Pancreas (tissue), 10 donors: ENCODE results near the gene CCDC63. TPM values are rescaled to one million over a fixed set of nuclear protein-coding genes. Genes with fewer than 3 reads are reported as not detected.

ENCODE experiments used
- ATAC-seq, 4 donors: fragments of 200-7000 bp; cut with Tn5 transposase; one replicate each; pipeline versions ENCODE4 v1.8.0 to v1.9.1; 2020; ENCODE audit warnings: mild to moderate bottlenecking in 4 of 4, moderate library complexity in 4 of 4
- DNase-seq, 6 donors: peaks; one replicate each; pipeline ENCODE4 v3.0.0-alpha.2; 2020
- FAIRE-seq: peaks from 2 replicates; lab custom pipeline; 2012; peaks lifted over from hg19 to GRCh38; lab: Jason Lieb, UNC
- H3K27ac ChIP-seq, 4 donors: fragments of 200-600 bp; sonication (generic); 1 replicate in 3 of 4; 2 replicates in 1 of 4; pipeline versions ENCODE4 v1.5.0 to v1.8.0; 2020
- H3K27me3 ChIP-seq, 4 donors: fragments of 200-600 bp; one replicate each; pipeline ENCODE4 v1.8.0; 2021
- H3K36me3 ChIP-seq, 3 donors: fragments of 200-600 bp; sonication (generic) in 1 of 3; one replicate each; pipeline versions ENCODE4 v1.5.0 to v1.8.0; 2020 to 2021
- H3K4me1 ChIP-seq, 3 donors: fragments of 200-600 bp; one replicate each; pipeline ENCODE4 v1.8.0; 2021
- H3K4me3 ChIP-seq, 4 donors: fragments of 200-600 bp; sonication (generic) in 2 of 4; one replicate each; pipeline versions ENCODE4 v1.5.0 to v1.8.0; 2020 to 2021
- H3K9me3 ChIP-seq, 4 donors: fragments of 200-600 bp; one replicate each; pipeline ENCODE4 v1.8.0; 2021
- WGBS, 2 donors: extraction: QIAGEN DNeasy Blood & Tissue Kit; methylation state at CpG; one replicate each; pipeline ENCODE4 v1.1.7; 2013; 5-methylcytosine and 5-hydroxymethylcytosine counted together
- intact Hi-C, 3 donors: fragments of 100-400 bp; cut with DNase I; formaldehyde crosslinking; loops; one replicate each; pipeline versions ENCODE4 v1.11.1 to v1.14.2; 2022
- polyA plus RNA-seq, 2 donors: library from polyadenylated mRNA; stranded (reverse); fragments of 200-250 nt; gene quantifications; one replicate each; pipeline ENCODE4 v1.2.3, GENCODE V29; 2013
- total RNA-seq, 6 donors: library from RNA; stranded (reverse); fragmentation: NEBNext Ultra II Directional in 4 of 6; extraction: Animal tissue kit (Norgen Biotek cat#: 25700) in 4 of 6; gene quantifications; one replicate each; pipeline versions ENCODE4 v1.2.1 to v1.2.4, GENCODE V29; 2021 to 2023
- TF ChIP-seq, protein P1 (sequence below), 4 donors: fragments of 200-600 bp; sonication (generic) in 3 of 4; IDR thresholded peaks; one replicate each; pipeline versions ENCODE4 v1.5.0 to v1.8.0; 2021; ENCODE audit warnings: antibody characterized with exemption in 4 of 4
- donor health status: healthy with polysubstance abuse.
- donor health status: DM: no; HTN: no; CAD: no; lungs with moderate emphysema.
- donor health status: DM: no; HTN: no; CAD: no.
- donor health status: control.
- donor health status: control.
- donor health status: Bipolar disorder and iron deficiency.
- donor health status: DM: yes; HTN: yes; CAD: no.
- donor health status: DM: no; HTN: no; CAD: no.
- donor health status: DM: no; HTN: no; CAD: no.
- donor health status: DM: yes; HTN: yes; CAD: no.

The CCDC63 gene
- total and polyA plus RNA-seq, 8 donors = not detected

DNA sequence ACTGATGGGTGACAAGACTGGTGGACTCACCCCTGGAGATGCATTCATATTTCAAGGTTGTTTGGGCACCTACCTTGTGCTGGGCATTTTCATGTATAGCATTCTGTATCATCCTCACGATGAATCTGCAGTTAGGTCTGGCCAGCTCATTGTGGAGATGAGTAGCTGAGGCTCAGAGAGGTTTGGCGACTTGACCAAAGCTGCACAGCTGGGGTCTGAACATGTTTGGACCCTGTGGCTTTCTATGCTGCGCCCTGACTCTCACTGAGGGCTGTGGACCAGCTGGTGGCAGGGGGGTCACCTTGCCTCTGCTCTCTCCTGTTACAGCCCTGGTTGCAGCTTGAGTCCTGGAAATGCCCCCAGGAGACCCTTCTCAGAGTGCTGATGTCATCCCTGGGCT, 24.9 kb upstream of the CCDC63 start:
- no peak overlapping the region for H3K27ac ChIP-seq
- no peaks in the 10 kb centered on the region for H3K4me1 ChIP-seq
- no peaks in the 10 kb centered on the region for H3K27me3 ChIP-seq
- no peak for DNase-seq
- no peak for ATAC-seq
- no peak for FAIRE-seq
- 84 to 86% methylated on average over 3 of the region's 3 CpGs for WGBS, 2 donors
- TF ChIP-seq, protein P1, sequence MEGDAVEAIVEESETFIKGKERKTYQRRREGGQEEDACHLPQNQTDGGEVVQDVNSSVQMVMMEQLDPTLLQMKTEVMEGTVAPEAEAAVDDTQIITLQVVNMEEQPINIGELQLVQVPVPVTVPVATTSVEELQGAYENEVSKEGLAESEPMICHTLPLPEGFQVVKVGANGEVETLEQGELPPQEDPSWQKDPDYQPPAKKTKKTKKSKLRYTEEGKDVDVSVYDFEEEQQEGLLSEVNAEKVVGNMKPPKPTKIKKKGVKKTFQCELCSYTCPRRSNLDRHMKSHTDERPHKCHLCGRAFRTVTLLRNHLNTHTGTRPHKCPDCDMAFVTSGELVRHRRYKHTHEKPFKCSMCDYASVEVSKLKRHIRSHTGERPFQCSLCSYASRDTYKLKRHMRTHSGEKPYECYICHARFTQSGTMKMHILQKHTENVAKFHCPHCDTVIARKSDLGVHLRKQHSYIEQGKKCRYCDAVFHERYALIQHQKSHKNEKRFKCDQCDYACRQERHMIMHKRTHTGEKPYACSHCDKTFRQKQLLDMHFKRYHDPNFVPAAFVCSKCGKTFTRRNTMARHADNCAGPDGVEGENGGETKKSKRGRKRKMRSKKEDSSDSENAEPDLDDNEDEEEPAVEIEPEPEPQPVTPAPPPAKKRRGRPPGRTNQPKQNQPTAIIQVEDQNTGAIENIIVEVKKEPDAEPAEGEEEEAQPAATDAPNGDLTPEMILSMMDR (IDR thresholded peaks at IDR 0.05) = no peak
- no peaks in the 10 kb centered on the region for H3K9me3 ChIP-seq
- H3K4me3 ChIP-seq = no peak overlapping the region
- intact Hi-C loops = no loop called here
- H3K36me3 ChIP-seq = no peaks in the 10 kb centered on the region

DNA sequence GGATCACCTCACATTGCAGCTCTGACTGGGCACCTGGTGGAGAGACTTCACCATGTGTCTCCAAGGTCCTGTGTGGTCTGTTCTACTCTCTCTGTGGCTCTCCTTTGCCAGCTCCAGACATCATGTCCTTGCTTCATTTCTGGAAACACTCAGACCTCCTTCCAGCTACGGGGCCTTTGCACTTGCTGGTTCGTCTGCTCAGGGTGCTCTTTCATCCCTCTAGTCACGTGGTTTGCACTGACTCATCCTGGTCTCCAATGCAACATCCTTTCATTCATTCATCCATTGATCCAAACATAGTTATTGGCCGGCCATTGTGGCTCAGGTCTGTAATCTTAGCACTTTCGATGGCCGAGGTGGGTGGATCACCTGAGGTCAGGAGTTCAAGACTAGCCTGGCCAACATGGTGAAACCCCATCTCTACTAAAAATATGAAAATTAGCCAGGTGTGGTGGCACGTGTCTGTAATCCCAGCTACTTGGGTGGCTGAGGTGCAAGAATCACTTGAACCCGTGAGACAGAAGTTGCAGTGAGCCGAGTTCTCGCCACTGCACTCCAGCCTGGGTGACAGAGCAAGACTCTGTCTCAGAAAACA, 23.9 kb upstream of the CCDC63 start:
- ATAC-seq = no peak
- FAIRE-seq = no peak
- intact Hi-C loops = no loop called here
- Histone ChIP-seq H3K36me3 (no peaks in the 10 kb centered on the region), H3K4me1 (no peaks in the 10 kb centered on the region), H3K27ac (no peak overlapping the region), H3K9me3 (no peaks in the 10 kb centered on the region), H3K4me3 (no peak overlapping the region), H3K27me3 (no peaks in the 10 kb centered on the region)
- TF ChIP-seq, protein P1 (IDR thresholded peaks at IDR 0.05) = no peak
- DNase-seq = no peak
- WGBS, 2 donors = 77 to 85% methylated on average over 10 of the region's 10 CpGs

DNA sequence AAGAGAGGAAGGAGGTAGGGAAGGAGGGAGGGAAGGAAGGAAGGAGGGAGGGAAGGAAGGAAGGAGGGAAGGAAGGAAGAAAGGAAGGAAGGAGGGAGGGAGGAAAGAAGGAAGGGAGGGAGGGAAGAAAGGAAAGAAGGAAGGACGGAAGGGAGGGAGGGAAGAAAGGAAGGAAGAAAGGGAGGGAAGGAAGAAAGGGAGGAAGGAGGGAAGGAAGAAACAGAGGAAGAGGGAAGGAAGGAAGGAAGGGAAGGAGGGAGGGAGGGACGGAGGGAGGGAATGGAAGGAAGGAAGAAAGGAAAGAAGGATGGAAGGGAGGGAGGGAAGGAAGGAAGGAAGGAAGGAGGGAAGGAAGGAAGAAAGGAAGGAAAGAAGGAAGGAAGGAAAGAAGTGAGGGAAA, 22.4 kb upstream of the CCDC63 start:
- FAIRE-seq = no peak
- DNase-seq = no peak
- Histone ChIP-seq H3K4me1 (no peaks in the 10 kb centered on the region), H3K27me3 (no peaks in the 10 kb centered on the region), H3K27ac (no peak overlapping the region), H3K9me3 (no peaks in the 10 kb centered on the region), H3K4me3 (no peak overlapping the region), H3K36me3 (no peaks in the 10 kb centered on the region)
- WGBS, 2 donors = 62 to 63% methylated on average over 2 of the region's 2 CpGs
- TF ChIP-seq, protein P1 (IDR thresholded peaks at IDR 0.05) = no peak
- no peak for ATAC-seq
- intact Hi-C loops = no loop called here

DNA sequence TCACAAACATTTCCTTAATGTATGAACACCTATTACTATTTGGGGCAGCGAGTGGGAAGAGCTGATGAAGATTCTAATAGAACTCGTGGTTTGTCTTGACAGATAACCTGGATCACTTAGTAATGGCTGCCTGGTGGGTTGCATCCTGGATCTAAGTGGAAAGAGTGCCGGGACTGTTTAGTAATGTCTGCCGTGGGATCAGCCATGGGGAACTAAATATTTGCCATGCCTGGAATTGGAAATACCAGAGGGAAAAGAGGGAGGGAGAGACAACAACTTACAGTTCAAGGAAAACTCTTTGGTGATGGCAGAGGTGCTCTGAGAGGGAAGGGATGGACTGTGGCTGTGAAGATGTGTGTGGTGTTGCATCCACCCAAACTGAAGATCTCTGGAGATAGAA, 21.3 kb upstream of the CCDC63 start:
- FAIRE-seq (no peak), ATAC-seq (no peak), DNase-seq (no peak)
- intact Hi-C loops = no loop called here
- Histone ChIP-seq H3K4me3 (no peak overlapping the region), H3K9me3 (no peaks in the 10 kb centered on the region), H3K4me1 (no peaks in the 10 kb centered on the region), H3K27ac (no peak overlapping the region), H3K27me3 (no peaks in the 10 kb centered on the region), H3K36me3 (no peaks in the 10 kb centered on the region)
- WGBS, 2 donors = 61 to 70% methylated on average over 4 of the region's 4 CpGs
- TF ChIP-seq, protein P1 (IDR thresholded peaks at IDR 0.05) = no peak

DNA sequence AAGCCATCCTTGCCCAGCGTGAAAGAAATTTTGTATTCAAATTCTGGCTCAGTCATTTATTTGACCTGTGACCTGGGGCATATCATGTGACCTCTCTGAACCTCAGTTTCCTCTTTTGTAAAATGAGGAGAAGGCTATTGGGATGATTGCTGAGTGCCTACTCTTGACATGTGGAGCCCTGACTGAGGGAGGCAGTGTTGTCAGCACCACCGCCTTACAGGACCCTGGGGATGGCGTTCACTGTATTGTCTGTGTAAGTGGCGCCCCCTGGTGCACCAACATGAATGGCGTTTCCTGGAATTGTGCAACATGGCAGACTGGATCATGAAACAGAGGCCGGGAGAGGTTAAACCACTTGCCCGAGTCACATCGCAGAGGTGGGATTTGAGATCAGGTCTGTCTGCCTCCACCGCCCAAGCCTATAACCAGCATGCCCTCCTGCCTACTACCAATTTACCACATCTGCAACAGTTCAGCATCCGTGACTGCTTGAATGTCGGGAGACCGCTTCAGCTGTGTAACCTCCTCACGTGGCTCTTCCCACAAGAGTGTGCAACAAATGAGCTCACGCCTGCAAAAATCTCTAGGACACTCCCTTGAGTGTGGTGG, 20.1 kb upstream of the CCDC63 start:
- intact Hi-C loops = no loop called here
- ATAC-seq (peak; percentile 64 to 98 (median 93)), DNase-seq (peak; percentile 46 to 85 (median 64)), FAIRE-seq (no peak)
- no peaks in the 10 kb centered on the region for H3K4me1 ChIP-seq
- TF ChIP-seq, protein P1 (IDR thresholded peaks at IDR 0.05) = peak; percentile 30 to 58 (median 52)
- H3K9me3 ChIP-seq = no peaks in the 10 kb centered on the region
- H3K27me3 ChIP-seq = no peaks in the 10 kb centered on the region
- H3K27ac ChIP-seq = no peak overlapping the region
- 26 to 29% methylated on average over 14 of the region's 14 CpGs for WGBS, 2 donors
- H3K4me3 ChIP-seq = no peak overlapping the region
- H3K36me3 ChIP-seq = no peaks in the 10 kb centered on the region
